GM12878 (cell line): ENCODE measurements around the gene MSI2. TPM values are rescaled to one million over a fixed set of nuclear protein-coding genes. Genes with fewer than 3 reads are reported as not detected.

ENCODE experiments used
- ATAC-seq: fragments of 200-7000 bp; cut with Tn5 transposase; 3 replicates; pipeline ENCODE4 v1.9.1; 2020; ENCODE audit warnings: mild to moderate bottlenecking, moderate library complexity
- BruUV-seq: library from RNA; stranded (reverse); fragments of 400-500 nt; replicated peaks from 2 replicates; lab custom pipeline; 2021; lab: Mats Ljungman, UMichigan
- CTCF ChIA-PET: fragments of 300-600 bp; sonication (Branson Sonifier 250); formaldehyde crosslinking; extraction: SDS; loops from one replicate; lab custom pipeline; 2021; ENCODE audit warnings: inconsistent platforms; lab: Yijun Ruan, JAX
- POLR2A ChIA-PET: fragments of 350-600 bp; formaldehyde crosslinking; extraction: SDS; loops from one replicate; lab custom pipeline; 2021; ENCODE audit warnings: inconsistent platforms; lab: Charles Lee
- RAD21 ChIA-PET: fragments of 300-600 bp; sonication (Branson Sonifier 250); formaldehyde crosslinking; loops from one replicate; lab custom pipeline; 2023; ENCODE audit warnings: antibody characterized with exemption; ENCODE audit not compliant: unreplicated experiment; lab: Charles Lee
- SMC1A ChIA-PET: fragments of 300-600 bp; sonication (Branson Sonifier 250); formaldehyde crosslinking; loops from one replicate; lab custom pipeline; 2023; ENCODE audit not compliant: unreplicated experiment, uncharacterized antibody; lab: Charles Lee
- DNase-seq: peaks from one replicate; pipeline ENCODE4 v3.0.0-alpha.2; 2011; ENCODE audit warnings: low read depth, low spot score
- FAIRE-seq: peaks from 3 replicates; lab custom pipeline; 2011; peaks lifted over from hg19 to GRCh38; lab: Jason Lieb, UNC
- H2AFZ ChIP-seq: 2 replicates; pipeline ENCODE4 v1.6.0; 2011; ENCODE audit warnings: low read depth, low read length, control low read depth; ENCODE audit not compliant: control insufficient read depth
- H3K27ac ChIP-seq: 2 replicates; pipeline ENCODE4 v1.5.1; 2011; ENCODE audit warnings: control low read depth; ENCODE audit not compliant: control insufficient read depth, insufficient read depth
- H3K27me3 ChIP-seq, 2 experiments: replicated peaks in 1 of 2; 2 replicates each; pipeline versions ENCODE4 v1.6.0 to v1.6.1; 2011; ENCODE audit warnings: low read length in 1 of 2; ENCODE audit not compliant: control insufficient read depth in 2 of 2, insufficient read depth in 2 of 2
- H3K36me3 ChIP-seq, 2 experiments: 2 replicates each; pipeline ENCODE4 v1.5.1; 2011; ENCODE audit warnings: low read length in 1 of 2; ENCODE audit not compliant: control insufficient read depth in 2 of 2, insufficient read depth in 2 of 2
- H3K4me1 ChIP-seq: 2 replicates; pipeline ENCODE4 v1.6.1; 2011; ENCODE audit warnings: mild to moderate bottlenecking, low read length, moderate library complexity, mixed read lengths; ENCODE audit not compliant: control insufficient read depth, insufficient read depth
- H3K4me2 ChIP-seq: 2 replicates; pipeline ENCODE4 v1.6.0; 2011; ENCODE audit warnings: control low read depth; ENCODE audit not compliant: control insufficient read depth, insufficient read depth
- H3K4me3 ChIP-seq: fragments of 200-600 bp; sonication (generic); 2 replicates; pipeline ENCODE4 v1.5.1; 2016
- H3K79me2 ChIP-seq: 2 replicates; pipeline ENCODE4 v1.6.0; 2011; ENCODE audit warnings: low read length; ENCODE audit not compliant: control insufficient read depth, insufficient read depth
- H3K9ac ChIP-seq: 2 replicates; pipeline ENCODE4 v1.8.0; 2011; ENCODE audit warnings: low read length, control low read depth, mixed read lengths; ENCODE audit not compliant: control insufficient read depth, insufficient read depth
- H3K9me3 ChIP-seq: replicated peaks from 3 replicates; pipeline ENCODE4 v1.5.1; 2011; ENCODE audit warnings: mild to moderate bottlenecking, low read length; ENCODE audit not compliant: control insufficient read depth, insufficient read depth
- H4K20me1 ChIP-seq: 2 replicates; pipeline ENCODE4 v1.6.0; 2011; ENCODE audit not compliant: control insufficient read depth, insufficient read depth
- ATF3 ChIP-seq: IDR thresholded peaks from 2 replicates; pipeline ENCODE4 v1.6.1; 2011; ENCODE audit warnings: low read depth, mild to moderate bottlenecking, low read length, moderate library complexity, borderline replicate concordance; ENCODE audit errors: extremely low read depth
- GABPA ChIP-seq: IDR thresholded peaks from 2 replicates; pipeline ENCODE4 v1.6.1; 2014; ENCODE audit warnings: antibody characterized with exemption, low read depth, mild to moderate bottlenecking, inconsistent platforms
- LARP7 ChIP-seq: fragments of 450-650 bp; IDR thresholded peaks from 2 replicates; pipeline ENCODE4 v1.6.1; 2017; ENCODE audit warnings: mild to moderate bottlenecking
- MXI1 ChIP-seq: fragments of 150-350 bp; IDR thresholded peaks from 2 replicates; pipeline ENCODE4 v1.6.1; 2011; ENCODE audit warnings: low read depth, mild to moderate bottlenecking, inconsistent platforms, low read length, improper control_type of control experiment
- RB1 ChIP-seq: fragments of 450-650 bp; formaldehyde crosslinking; IDR thresholded peaks from 2 replicates; pipeline ENCODE4 v1.6.1; 2017; ENCODE audit warnings: mild to moderate bottlenecking, borderline replicate concordance
- RFX5 ChIP-seq: IDR thresholded peaks from 2 replicates; pipeline ENCODE4 v1.6.1; 2011; ENCODE audit warnings: low read depth, low read length, improper control_type of control experiment
- SMAD5 ChIP-seq: IDR thresholded peaks from 2 replicates; pipeline ENCODE4 v1.6.1; 2016; ENCODE audit warnings: antibody characterized with exemption, low read depth
- SP1 ChIP-seq: IDR thresholded peaks from one replicate; pipeline ENCODE4 v1.6.1; 2011; ENCODE audit warnings: low read depth, low read length
- SRF ChIP-seq, 2 experiments: IDR thresholded peaks; 2 replicates each; pipeline ENCODE4 v1.6.1; 2011; ENCODE audit warnings: low read depth in 2 of 2, low read length in 2 of 2, mild to moderate bottlenecking in 1 of 2, moderate library complexity in 1 of 2
- TBL1XR1 ChIP-seq: IDR thresholded peaks from 2 replicates; pipeline ENCODE4 v1.6.1; 2012; ENCODE audit warnings: low read depth, low read length, improper control_type of control experiment
- WGBS: methylation state at CpG from one replicate; pipeline ENCODE4 v1.1.6; 2016; ENCODE audit warnings: low lambda C conversion rate; ENCODE audit not compliant: insufficient replicate concordance, insufficient coverage; ENCODE audit errors: missing lambda C conversion rate; 5-methylcytosine and 5-hydroxymethylcytosine counted together
- in situ Hi-C: fragments of 300-500 bp; cut with MboI; formaldehyde crosslinking; loops from 9 replicates; pipeline ENCODE4 v1.14.3; 2018; ENCODE audit warnings: mixed read lengths
- intact Hi-C: fragments of 100-400 bp; cut with micrococcal nuclease; formaldehyde crosslinking; loops from one replicate; pipeline ENCODE4 v1.14.2; 2022; ENCODE audit not compliant: unreplicated experiment
- polyA plus RNA-seq, 11 experiments: library from polyadenylated mRNA; depleted of rRNA in 4 of 11; unstranded in 6 of 11; stranded (reverse) in 5 of 11; fragments of >200 nt; fragmentation: Nextera tagmentation in 4 of 11; fragmentation: Illumina TruSeq in 1 of 11; extraction: Ambion mirVana in 4 of 11; extraction: Trizol in 1 of 11; gene quantifications; 1 replicate in 1 of 11; 2 replicates in 10 of 11; pipeline versions ENCODE4 v1.2.1 to v1.2.3, GENCODE V29; 2011 to 2016; ENCODE audit warnings: inconsistent platforms in 2 of 11, missing spikeins in 2 of 11, low read depth in 1 of 11
- total RNA-seq, 4 experiments: library from RNA; depleted of rRNA in 3 of 4; stranded (reverse); fragments of >200 nt in 3 of 4; fragmentation: Illumina TruSeq in 1 of 4; extraction: Trizol in 1 of 4; gene quantifications; 2 replicates each; pipeline versions ENCODE4 v1.2.1 to v1.2.3, GENCODE V29; 2013 to 2021

The MSI2 gene
- total and polyA plus RNA-seq, 10 of the 15 experiments (the other 5 are each of a cell fraction or from before 2014, with no cell fraction given): 6.1 to 76.1 (median 42.0) TPM

GRCh38 chr17:57601143-57601735, 344.9 kb downstream of the MSI2 start:
- no peak overlapping the region for H3K4me2 ChIP-seq
- ChIA-PET SMC1A (interaction anchor here (0.9 to 1.2 kb wide), 2 partner anchors 18 to 135 kb away, joined by 3 to 5 read pairs; no protein-coding TSS in a partner anchor), POLR2A (no interaction called here), RAD21 (interaction anchor here (0.7 kb wide), 1 partner anchor 142 kb away, joined by 3 read pairs; no protein-coding TSS in a partner anchor), CTCF (interaction anchor here (1.2 to 5.3 kb wide), 4 partner anchors 12 to 358 kb away, joined by 3 to 25 read pairs (median 4); no protein-coding TSS in a partner anchor)
- no peak for TF ChIP-seq LARP7
- no peak for TF ChIP-seq RFX5
- no peak for TF ChIP-seq GABPA
- no peak for TF ChIP-seq RB1
- no peak for TF ChIP-seq ATF3
- no peak for TF ChIP-seq MXI1
- TF ChIP-seq SP1: no peak
- TF ChIP-seq SMAD5: no peak
- no peak for TF ChIP-seq SRF (IDR thresholded peaks at IDR 0.05; ENCODE audit: low read depth in 2 of 2, low read length in 2 of 2)
- no peak for TF ChIP-seq TBL1XR1
- no peaks in the 10 kb centered on the region for H3K9me3 ChIP-seq
- H3K4me1 ChIP-seq: peaks cover 51% of the 10 kb centered on the region
- no peak overlapping the region for H3K4me3 ChIP-seq
- H3K79me2 ChIP-seq: no peaks in the 10 kb centered on the region; the same call in none of the 2 replicates
- peaks cover 8 to 12% of the 10 kb centered on the region in 2 experiments; a peak in 3 of 4 replicates for H3K36me3 ChIP-seq
- no peak overlapping the region for H3K9ac ChIP-seq
- in situ Hi-C loops (no loop called here), intact Hi-C loops (no loop called here)
- H4K20me1 ChIP-seq: no peaks in the 10 kb centered on the region
- ATAC-seq (no peak), FAIRE-seq (no peak), DNase-seq (no peak)
- no peak overlapping the region for H2AFZ ChIP-seq
- no TSS peak for BruUV-seq
- 92% methylated on average over 13 of the region's 13 CpGs for WGBS
- no peaks in the 10 kb centered on the region for H3K27me3 ChIP-seq
- no peak overlapping the region for H3K27ac ChIP-seq
